NCI-H2227 treated with DMSO at 0.1 percent for 48 hours (cell line): Measurements from ENCODE around the gene IBSP.

Source experiments
- DNase-seq: peaks from one replicate; lab custom pipeline; 2025; lab: John Stamatoyannopoulos, UW

The IBSP gene, protein sequence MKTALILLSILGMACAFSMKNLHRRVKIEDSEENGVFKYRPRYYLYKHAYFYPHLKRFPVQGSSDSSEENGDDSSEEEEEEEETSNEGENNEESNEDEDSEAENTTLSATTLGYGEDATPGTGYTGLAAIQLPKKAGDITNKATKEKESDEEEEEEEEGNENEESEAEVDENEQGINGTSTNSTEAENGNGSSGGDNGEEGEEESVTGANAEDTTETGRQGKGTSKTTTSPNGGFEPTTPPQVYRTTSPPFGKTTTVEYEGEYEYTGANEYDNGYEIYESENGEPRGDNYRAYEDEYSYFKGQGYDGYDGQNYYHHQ

DNA sequence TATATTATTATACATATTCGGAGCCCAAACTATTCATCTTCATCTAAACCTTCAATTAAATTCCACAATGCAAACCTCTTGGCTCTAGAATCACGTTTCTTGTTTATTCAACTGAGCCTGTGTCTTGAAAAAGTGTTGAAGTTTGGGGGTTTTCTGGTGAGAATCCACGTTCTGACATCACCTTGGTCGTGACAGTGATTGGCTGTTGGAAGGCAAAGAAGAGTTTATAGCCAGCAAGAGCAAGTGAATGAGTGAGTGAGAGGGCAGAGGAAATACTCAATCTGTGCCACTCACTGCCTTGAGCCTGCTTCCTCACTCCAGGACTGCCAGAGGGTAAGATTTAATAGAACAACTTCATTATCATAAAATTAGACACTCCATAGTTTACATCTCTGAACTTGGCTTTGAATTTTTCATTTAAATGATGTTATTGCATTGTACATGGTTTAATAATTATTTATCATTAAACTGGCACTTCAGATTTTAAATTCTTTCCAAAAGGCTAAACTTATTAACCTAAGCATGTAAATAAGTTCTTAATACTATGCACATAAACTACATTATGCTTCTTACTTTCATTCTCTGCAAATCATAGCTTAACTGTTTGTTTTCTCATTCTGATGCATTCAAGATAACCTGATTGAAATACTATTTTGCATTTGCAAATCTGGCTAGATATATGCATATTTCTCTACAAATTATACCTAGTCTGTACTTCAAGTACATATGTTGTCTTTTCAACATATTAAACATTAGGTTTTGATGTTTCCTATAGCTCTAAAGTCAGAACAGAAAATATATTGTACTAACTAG, at the start of gene IBSP:
Gene IBSP, plus strand, starts transcription at position 254 of the 813 bp plus-strand sequence. CDS start 2,808 bp downstream, outside the sequence.
- no peak for DNase-seq

DNA sequence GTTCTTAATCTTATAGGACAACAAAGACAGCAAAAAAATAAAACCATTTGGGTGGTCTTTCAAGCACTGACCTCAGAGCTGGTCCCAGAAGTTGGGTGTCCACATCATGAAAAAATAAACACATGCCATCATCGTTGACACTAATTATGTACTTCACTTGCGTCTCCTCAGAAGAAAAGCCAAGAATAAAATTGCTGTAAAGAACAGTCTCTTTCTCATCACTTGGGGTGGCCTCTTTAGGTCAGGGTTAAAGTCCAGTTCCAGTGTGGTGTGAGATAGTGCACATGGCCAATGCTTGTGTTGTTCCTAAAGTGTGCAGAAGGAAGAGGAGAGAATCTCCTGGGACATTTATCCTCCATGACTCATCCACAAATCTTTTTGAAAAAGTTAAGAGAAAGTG, 49.5 kb upstream of the IBSP start:
- DNase-seq, result no peak

DNA sequence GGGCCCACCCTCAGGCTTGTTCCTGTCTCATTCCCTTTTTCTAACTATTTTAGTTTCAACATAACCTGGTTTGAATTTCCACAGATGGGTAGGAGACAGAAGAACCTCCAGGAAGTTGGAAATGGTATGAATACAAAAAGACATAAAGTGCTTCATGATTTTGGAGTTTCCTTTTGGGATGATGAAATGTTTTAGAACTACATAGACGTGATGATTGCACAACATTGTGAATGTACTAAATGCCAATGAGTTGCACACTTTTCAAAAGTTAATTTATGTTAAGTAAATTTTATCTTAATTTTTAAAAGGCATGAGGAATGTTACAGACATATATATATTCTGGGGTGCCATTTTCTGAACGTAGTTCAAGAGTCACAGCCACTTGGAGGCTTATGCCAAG, 41.1 kb upstream of the IBSP start:
- DNase-seq, result no peak

- DNase-seq, result no peak
Measured at GRCh38 chr4:87762311-87762710, 37.0 kb upstream of the IBSP start.

DNA sequence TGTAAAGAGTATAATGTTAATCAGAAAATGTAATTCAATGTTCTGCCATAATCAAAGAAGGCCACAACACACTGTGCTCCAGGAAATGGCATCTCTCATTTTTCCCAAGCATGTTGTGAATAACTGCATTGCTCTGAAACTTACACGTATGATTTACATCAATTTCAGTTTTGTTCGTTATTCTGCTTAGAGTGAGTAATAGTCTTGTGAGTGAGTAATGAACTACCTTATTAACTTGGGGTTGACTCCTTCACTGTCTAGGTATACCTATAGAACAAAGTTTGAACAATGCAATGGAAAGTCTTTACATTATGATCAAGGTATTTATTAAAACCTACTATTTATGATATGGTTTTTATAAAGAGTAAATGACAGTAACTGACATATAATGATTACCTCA, 17.8 kb upstream of the IBSP start:
- DNase-seq, result no peak

- DNase-seq, result no peak
Measured at GRCh38 chr4:87783781-87784180, 15.6 kb upstream of the IBSP start.

GRCh38 chr4:87785731-87786509, 13.4 kb upstream of the IBSP start:
- no peak for DNase-seq

DNA sequence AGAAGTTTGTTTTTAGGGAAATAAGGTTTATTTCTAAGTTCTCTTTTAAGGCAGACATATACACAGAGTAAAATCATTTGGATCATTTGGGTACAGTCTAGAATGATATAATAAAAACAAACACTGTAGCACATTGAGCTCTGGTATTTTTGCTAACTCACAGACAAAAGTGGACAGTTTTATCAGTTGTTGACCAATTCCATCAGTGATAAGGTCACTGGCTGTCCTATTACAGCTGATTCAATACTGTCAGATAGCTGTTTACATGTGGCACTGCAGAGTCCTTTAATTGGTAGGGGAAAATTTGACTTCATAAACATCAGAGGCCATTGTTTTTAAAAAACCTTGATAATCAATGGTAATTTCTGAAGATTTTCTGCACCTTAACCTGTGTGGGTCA, 3.5 kb downstream of the IBSP start:
- DNase-seq, result no peak

DNA sequence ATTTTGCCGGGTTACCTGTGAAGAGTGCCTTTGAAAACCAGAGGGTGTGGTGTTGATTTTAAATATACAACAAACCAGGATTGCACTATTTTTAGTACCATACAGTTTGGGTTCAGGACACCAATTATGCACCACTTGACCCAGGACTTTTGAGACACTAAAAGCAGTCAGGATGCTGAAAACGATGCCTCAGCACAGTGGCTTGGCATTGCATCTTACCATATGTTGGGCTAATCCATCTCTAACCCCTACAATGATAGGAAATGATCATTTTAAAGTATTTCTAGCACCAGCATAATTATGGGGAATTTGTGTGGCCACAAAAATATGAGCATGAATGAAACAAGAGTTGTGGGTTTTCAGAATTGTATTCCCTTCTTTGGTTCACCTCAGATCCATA, 4.1 kb downstream of the IBSP start:
- DNase-seq, result no peak

DNA sequence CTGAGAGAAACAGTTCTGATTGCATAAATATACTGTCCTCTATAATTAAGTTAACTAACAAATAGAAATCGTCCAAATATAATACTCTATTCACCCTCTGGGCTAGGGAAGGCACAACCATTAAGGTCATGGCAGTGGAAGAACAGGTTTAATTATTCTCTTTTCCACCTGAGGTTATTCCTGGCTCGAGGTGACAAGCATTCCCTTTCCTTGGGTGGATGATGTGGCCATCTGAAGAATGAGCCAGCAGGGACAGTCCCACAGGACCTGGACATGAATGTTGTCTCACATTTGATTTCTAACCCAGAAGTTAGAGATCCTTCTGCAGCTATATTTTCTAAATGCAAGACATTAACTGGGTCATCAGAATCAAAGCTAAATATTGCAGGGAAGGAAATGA, 5.5 kb downstream of the IBSP start:
- no peak for DNase-seq

- DNase-seq, result no peak
Measured at GRCh38 chr4:87805971-87806370, 6.6 kb downstream of the IBSP start.

DNA sequence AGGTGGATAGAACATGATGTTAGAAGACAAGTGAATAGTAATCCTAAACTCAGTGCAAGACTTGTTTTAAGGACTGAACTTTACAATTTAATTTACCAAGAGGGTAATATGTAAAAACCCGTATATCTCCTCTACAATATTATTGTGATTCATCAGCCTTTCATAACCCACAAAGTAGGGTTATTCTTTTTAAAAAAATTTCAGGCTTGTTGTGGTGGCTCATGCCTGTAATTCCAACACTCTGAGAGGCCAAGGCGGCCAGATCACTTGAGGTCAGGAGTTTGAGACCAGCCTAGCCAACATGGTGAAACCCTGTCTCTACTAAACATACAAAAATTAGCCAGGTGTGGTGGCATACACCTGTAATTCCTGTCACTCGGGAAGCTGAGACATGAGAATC, 7.2 kb downstream of the IBSP start:
- DNase-seq, result no peak

DNA sequence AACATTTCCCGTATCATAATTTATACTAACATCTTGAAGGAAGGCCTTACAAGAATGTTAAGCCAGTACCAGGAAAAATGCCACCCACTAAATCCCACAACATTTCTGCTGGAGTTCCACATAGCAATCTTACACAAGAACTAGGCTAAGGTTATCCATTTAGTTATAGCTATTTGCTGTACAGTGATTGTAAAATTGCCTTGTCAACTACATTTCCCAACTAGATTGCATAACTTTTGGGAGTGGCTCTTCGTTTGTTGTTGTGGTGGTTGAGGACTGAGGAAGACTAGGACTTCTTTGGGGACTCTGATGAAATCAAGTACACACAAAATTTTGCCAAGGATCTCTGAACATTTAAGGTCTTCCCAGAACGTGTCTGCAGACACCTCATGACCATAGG, 8.0 kb downstream of the IBSP start:
- DNase-seq, result no peak

GRCh38 chr4:87811977-87812376, 12.6 kb downstream of the IBSP start:
- no peak for DNase-seq

GRCh38 chr4:87819281-87819919, 20.0 kb downstream of the IBSP start:
- no peak for DNase-seq

- no peak for DNase-seq
Measured at GRCh38 chr4:87823200-87823599, 23.8 kb downstream of the IBSP start.

GRCh38 chr4:87823724-87824123, 24.4 kb downstream of the IBSP start:
- DNase-seq, result no peak

GRCh38 chr4:87824352-87824751, 25.0 kb downstream of the IBSP start:
- no peak for DNase-seq

DNA sequence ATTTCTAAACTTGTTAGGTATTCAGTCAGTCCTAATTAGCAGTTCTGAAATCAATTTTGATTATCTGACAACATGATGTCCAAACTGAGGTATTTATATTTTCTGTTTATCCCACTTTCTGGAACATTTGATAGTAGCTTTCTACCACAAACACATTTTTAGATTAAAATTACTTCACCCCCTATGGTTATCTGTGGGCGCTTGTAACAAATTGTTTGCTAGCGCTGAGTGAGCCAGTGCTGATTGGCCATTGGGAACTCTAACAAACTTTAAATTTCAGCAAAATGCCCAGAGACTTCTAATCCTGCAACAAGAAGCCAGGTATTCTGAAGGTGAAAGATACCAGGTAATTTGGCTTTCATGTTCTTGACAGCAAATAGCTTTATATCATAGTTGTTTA, 33.3 kb downstream of the IBSP start, which contains the start of gene MEPE:
Gene MEPE, plus strand, starts transcription at position 301 of the 400 bp plus-strand sequence. CDS start 1,746 bp downstream, outside the sequence.
- DNase-seq, result no peak

DNA sequence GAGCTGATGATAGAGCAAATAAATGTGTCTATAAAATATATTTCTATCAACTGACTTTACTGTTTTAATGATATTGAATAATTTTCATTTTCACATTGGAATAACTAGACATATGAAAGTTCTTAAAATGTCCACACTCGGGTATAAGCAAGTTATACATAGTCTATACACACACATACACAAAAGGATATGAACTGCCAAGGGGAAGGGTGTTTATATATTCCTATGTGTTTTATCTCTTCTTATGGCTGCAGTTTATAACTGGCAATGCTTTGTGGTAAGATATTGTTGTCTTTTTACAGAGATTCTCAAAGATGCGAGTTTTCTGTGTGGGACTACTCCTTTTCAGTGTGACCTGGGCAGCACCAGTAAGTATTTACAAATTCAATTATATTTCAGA, 35.0 kb downstream of the IBSP start:
- no peak for DNase-seq

DNA sequence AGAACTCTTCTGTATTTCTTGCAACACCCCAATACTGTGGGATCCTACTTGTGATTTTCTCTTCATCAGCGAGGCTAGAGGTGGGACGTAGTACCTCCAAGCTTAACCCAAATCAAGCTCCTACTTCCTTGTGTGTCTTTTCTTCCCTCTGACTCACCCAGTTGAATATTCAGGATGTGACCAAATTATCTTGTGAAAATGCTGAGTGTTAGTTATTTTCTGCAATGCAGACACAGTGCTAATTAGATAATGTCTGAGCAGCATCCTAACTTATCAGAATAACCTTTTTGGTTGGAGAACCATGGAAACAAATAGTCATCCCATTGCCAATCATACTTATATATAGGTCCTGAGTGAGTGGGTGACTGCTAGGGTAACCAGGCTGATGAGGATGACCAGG, 35.8 kb downstream of the IBSP start:
- DNase-seq, result no peak

DNA sequence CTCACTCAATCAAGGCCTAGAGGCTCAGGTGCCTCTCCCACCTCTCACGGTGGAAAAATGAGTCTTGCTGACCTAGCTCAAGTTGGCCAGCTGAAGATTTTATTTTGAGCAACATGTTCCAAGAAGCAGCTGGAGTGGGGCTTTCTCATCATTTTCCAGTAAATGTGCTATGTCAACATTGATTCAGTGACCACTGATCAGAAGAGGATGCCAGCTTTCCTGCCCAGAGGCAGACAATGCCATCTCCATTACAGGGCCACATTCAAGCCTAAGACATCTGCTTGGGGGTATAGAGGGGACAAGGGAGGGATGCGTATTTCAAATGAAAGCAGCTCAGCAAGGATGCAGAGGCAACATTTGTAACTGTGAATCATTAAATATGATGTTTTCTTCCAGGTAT, 36.4 kb downstream of the IBSP start:
- no peak for DNase-seq
